K562 (cell line): ENCODE results near the gene TLN1. TPM values are rescaled to one million over a fixed set of nuclear protein-coding genes. Genes with fewer than 3 reads are reported as not detected.

ENCODE experiments used
- BCOR ChIP-seq: fragments of 450-650 bp; IDR thresholded peaks from 2 replicates; pipeline ENCODE4 v1.6.1; 2016
- CHD1 ChIP-seq: fragments of 200-600 bp; sonication (generic); IDR thresholded peaks from one replicate; pipeline ENCODE4 v1.6.1; 2012; ENCODE audit warnings: mild to moderate bottlenecking, moderate library complexity, low read length, inconsistent platforms
- E2F3 ChIP-seq: fragments of 250-450 bp; sonication (Bioruptor Pico); IDR thresholded peaks from 2 replicates; pipeline ENCODE4 v1.4.0; 2020; ENCODE audit warnings: mild to moderate bottlenecking
- E2F8 ChIP-seq: fragments of 450-650 bp; IDR thresholded peaks from 2 replicates; pipeline ENCODE4 v1.7.1; 2018; ENCODE audit warnings: mild to moderate bottlenecking, low read depth; ENCODE audit not compliant: partially characterized antibody
- EHMT2 ChIP-seq: fragments of 450-650 bp; IDR thresholded peaks from 2 replicates; pipeline ENCODE4 v1.6.1; 2018; ENCODE audit warnings: antibody characterized with exemption
- GABPA ChIP-seq: fragments of 200-800 bp; sonication (Bioruptor generic); conservative IDR thresholded peaks from 2 replicates; pipeline ENCODE4 v1.6.1; 2016; ENCODE audit warnings: low read depth, missing genetic modification characterization, missing compliant biosample characterization
- HMGN3 ChIP-seq: IDR thresholded peaks from 2 replicates; pipeline ENCODE4 v1.6.1; 2011; ENCODE audit warnings: borderline replicate concordance, low read depth, mild to moderate bottlenecking, mixed read lengths, low read length; ENCODE audit not compliant: insufficient read length; ENCODE audit errors: extremely low read depth
- HMGXB4 ChIP-seq: sonication (generic); formaldehyde crosslinking; IDR thresholded peaks from 2 replicates; pipeline ENCODE4 v1.8.1; 2023; ENCODE audit warnings: mild to moderate bottlenecking, missing genetic modification reagents
- KDM5B ChIP-seq: fragments of 200-600 bp; sonication (generic); IDR thresholded peaks from 2 replicates; pipeline ENCODE4 v1.6.1; 2012; ENCODE audit warnings: low read depth, mild to moderate bottlenecking, moderate library complexity, low read length, control low read depth, inconsistent platforms; ENCODE audit not compliant: insufficient replicate concordance
- POLR2A ChIP-seq: fragments of 450-650 bp; conservative IDR thresholded peaks from 2 replicates; pipeline ENCODE4 v1.6.1; 2016
- RHOXF2B ChIP-seq: fragments of 250-450 bp; sonication (Bioruptor Pico); conservative IDR thresholded peaks from 2 replicates; pipeline ENCODE4 v1.5.1; 2021
- SPI1 ChIP-seq: IDR thresholded peaks from 2 replicates; pipeline ENCODE4 v1.6.1; 2011; ENCODE audit warnings: low read depth, low read length, control low read depth, borderline replicate concordance
- SUPT5H ChIP-seq: fragments of 450-650 bp; IDR thresholded peaks from 2 replicates; pipeline ENCODE4 v1.6.1; 2016
- TAF1 ChIP-seq: IDR thresholded peaks from 2 replicates; pipeline ENCODE4 v1.6.1; 2011; ENCODE audit warnings: mild to moderate bottlenecking, low read length, moderate library complexity; ENCODE audit not compliant: insufficient read depth, control insufficient read depth, severe bottlenecking; ENCODE audit errors: extremely low read depth
- ZFX ChIP-seq: sonication (generic); formaldehyde crosslinking; IDR thresholded peaks from 2 replicates; pipeline ENCODE4 v1.8.0; 2022; ENCODE audit warnings: mild to moderate bottlenecking, missing genetic modification reagents, moderate library complexity
- ZNF263 ChIP-seq: sonication (generic); formaldehyde crosslinking; IDR thresholded peaks from 2 replicates; pipeline ENCODE4 v1.8.0; 2022; ENCODE audit warnings: mild to moderate bottlenecking, missing genetic modification reagents, borderline replicate concordance
- polyA plus RNA-seq, 8 experiments: library from polyadenylated mRNA; depleted of rRNA in 4 of 8; stranded (reverse) in 5 of 8; unstranded in 3 of 8; fragments of >200 nt; fragmentation: Nextera tagmentation in 2 of 8; fragmentation: Illumina TruSeq in 1 of 8; extraction: Ambion mirVana in 2 of 8; extraction: Trizol in 1 of 8; gene quantifications; 2 replicates each; pipeline versions ENCODE4 v1.2.1 to v1.2.3, GENCODE V29; 2011 to 2014; ENCODE audit warnings: inconsistent platforms in 1 of 8, missing spikeins in 1 of 8
- total RNA-seq, 7 experiments: library from RNA; depleted of rRNA in 6 of 7; stranded (reverse); fragments of >200 nt in 6 of 7; fragmentation: Illumina TruSeq in 2 of 7; extraction: Trizol in 2 of 7; gene quantifications; 2 replicates each; pipeline versions ENCODE4 v1.2.1 to v1.2.3, GENCODE V29; 2011 to 2021; ENCODE audit warnings: low replicate concordance in 1 of 7
- TF ChIP-seq, protein P1 (sequence below): fragments of 250-450 bp; sonication (Bioruptor Pico); IDR thresholded peaks from 2 replicates; pipeline ENCODE4 v1.5.0; 2021
- TF ChIP-seq, protein P2 (sequence below): fragments of 150-350 bp; IDR thresholded peaks from 2 replicates; pipeline ENCODE4 v1.6.1; 2014; ENCODE audit warnings: low read depth, mild to moderate bottlenecking, low read length, borderline replicate concordance
- TF ChIP-seq, protein P3 (sequence below): fragments of 450-650 bp; IDR thresholded peaks from 2 replicates; pipeline ENCODE4 v1.6.1; 2016; ENCODE audit warnings: missing biosample characterization, missing genetic modification characterization

The TLN1 gene
- total and polyA plus RNA-seq, 9 of the 15 experiments (the other 6 are each of a cell fraction or from before 2014, with no cell fraction given), result 3.6 to 240 (median 54.8) TPM

- TF ChIP-seq HMGN3 (no peak), BCOR (0 out of 2 replicates have a peak, but pooled peaks have one; percentile 22), ZNF263 (CRISPR knock-in tag) (peak; percentile 92), EHMT2 (no peak), ZFX (peak; percentile 67), RHOXF2B (CRISPR knock-in tag) (no peak), E2F3 (CRISPR knock-in tag) (no peak), SPI1 (no peak), SUPT5H (peak; percentile 56), KDM5B (peak; percentile 35), GABPA (tag) (0 out of 2 replicates have a peak, but pooled peaks have one; percentile 36), TAF1 (peak; percentile 6), HMGXB4 (CRISPR knock-in tag) (no peak), CHD1 (peak; percentile 64), POLR2A (peak; percentile 70), E2F8 (peak; percentile 15)
- TF ChIP-seq, protein P1, sequence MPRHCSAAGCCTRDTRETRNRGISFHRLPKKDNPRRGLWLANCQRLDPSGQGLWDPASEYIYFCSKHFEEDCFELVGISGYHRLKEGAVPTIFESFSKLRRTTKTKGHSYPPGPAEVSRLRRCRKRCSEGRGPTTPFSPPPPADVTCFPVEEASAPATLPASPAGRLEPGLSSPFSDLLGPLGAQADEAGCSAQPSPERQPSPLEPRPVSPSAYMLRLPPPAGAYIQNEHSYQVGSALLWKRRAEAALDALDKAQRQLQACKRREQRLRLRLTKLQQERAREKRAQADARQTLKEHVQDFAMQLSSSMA, result no peak
- TF ChIP-seq, protein P2, sequence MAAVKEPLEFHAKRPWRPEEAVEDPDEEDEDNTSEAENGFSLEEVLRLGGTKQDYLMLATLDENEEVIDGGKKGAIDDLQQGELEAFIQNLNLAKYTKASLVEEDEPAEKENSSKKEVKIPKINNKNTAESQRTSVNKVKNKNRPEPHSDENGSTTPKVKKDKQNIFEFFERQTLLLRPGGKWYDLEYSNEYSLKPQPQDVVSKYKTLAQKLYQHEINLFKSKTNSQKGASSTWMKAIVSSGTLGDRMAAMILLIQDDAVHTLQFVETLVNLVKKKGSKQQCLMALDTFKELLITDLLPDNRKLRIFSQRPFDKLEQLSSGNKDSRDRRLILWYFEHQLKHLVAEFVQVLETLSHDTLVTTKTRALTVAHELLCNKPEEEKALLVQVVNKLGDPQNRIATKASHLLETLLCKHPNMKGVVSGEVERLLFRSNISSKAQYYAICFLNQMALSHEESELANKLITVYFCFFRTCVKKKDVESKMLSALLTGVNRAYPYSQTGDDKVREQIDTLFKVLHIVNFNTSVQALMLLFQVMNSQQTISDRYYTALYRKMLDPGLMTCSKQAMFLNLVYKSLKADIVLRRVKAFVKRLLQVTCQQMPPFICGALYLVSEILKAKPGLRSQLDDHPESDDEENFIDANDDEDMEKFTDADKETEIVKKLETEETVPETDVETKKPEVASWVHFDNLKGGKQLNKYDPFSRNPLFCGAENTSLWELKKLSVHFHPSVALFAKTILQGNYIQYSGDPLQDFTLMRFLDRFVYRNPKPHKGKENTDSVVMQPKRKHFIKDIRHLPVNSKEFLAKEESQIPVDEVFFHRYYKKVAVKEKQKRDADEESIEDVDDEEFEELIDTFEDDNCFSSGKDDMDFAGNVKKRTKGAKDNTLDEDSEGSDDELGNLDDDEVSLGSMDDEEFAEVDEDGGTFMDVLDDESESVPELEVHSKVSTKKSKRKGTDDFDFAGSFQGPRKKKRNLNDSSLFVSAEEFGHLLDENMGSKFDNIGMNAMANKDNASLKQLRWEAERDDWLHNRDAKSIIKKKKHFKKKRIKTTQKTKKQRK, result no peak
- TF ChIP-seq, protein P3, sequence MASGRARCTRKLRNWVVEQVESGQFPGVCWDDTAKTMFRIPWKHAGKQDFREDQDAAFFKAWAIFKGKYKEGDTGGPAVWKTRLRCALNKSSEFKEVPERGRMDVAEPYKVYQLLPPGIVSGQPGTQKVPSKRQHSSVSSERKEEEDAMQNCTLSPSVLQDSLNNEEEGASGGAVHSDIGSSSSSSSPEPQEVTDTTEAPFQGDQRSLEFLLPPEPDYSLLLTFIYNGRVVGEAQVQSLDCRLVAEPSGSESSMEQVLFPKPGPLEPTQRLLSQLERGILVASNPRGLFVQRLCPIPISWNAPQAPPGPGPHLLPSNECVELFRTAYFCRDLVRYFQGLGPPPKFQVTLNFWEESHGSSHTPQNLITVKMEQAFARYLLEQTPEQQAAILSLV, result no peak
These were observed 25.4 kb upstream of the TLN1 start (continued) for GRCh38 chr9:35757226-35757891.
